ENCODE measurements around the gene FHIT. TPM values are rescaled to one million over a fixed set of nuclear protein-coding genes. Genes with fewer than 3 reads are reported as not detected.

The FHIT gene
- total RNA-seq, 1 experiment from 2014 or later, result 3.6 TPM

GRCh38 chr3:60186359-60186758, 1064.9 kb downstream of the FHIT start:
- no peak for TF ChIP-seq CTCF (conservative IDR thresholded peaks at IDR 0.05; ENCODE audit: low read depth, low read length)
- TF ChIP-seq EZH2phosphoT487 (IDR thresholded peaks at IDR 0.05; ENCODE audit: borderline replicate concordance, low read length), result no peak
- TF ChIP-seq EZH2 (IDR thresholded peaks at IDR 0.05; ENCODE audit: low read length, unreplicated experiment), result no peak
- no peaks in the 10 kb centered on the region for H3K9me3 ChIP-seq (ENCODE audit: low read length)
- H3K36me3 ChIP-seq (ENCODE audit: low read depth, low read length), result no peaks in the 10 kb centered on the region
- H3K79me2 ChIP-seq (ENCODE audit: low read length), result no peaks in the 10 kb centered on the region
- no peak overlapping the region for H3K4me3 ChIP-seq (ENCODE audit: low read length)
- peaks cover 11% of the 10 kb centered on the region for H3K27me3 ChIP-seq (ENCODE audit: low read length)
- H3F3A ChIP-seq (ENCODE audit: low read length, unreplicated experiment), result no peaks in the 10 kb centered on the region
- ChIA-PET POLR2A (ENCODE audit: unreplicated experiment) (no interaction called here), CTCF (interaction anchor here (0.7 kb wide), 1 partner anchor 370 kb away, joined by 4 read pairs; no protein-coding TSS in a partner anchor)
- no peak overlapping the region for H3K27ac ChIP-seq (ENCODE audit: low read length)
- no peak overlapping the region for H3K9ac ChIP-seq (ENCODE audit: low read length)
- intact Hi-C loops (cut with micrococcal nuclease), result no loop called here
- H4K20me1 ChIP-seq (ENCODE audit: low read length), result no peaks in the 10 kb centered on the region
- H3K4me1 ChIP-seq (ENCODE audit: insufficient read depth, low read length), result no peaks in the 10 kb centered on the region
- no peaks in the 10 kb centered on the region for H3K9me2 ChIP-seq (replicated peaks; ENCODE audit: low read length)
- no peak for ATAC-seq
- DNase-seq, result no peak
- H3K4me2 ChIP-seq (ENCODE audit: low read length), result no peak overlapping the region
- H2AFZ ChIP-seq (ENCODE audit: low read length), result no peak overlapping the region
- BruUV-seq (replicated peaks), result no TSS peak

- no TSS peak for BruUV-seq (replicated peaks)
Measured at GRCh38 chr3:60185161-60185560, 1066.1 kb downstream of the FHIT start.

More at GRCh38 chr3:60185161-60185560, 1066.1 kb downstream of the FHIT start:
- Histone ChIP-seq H3K9me3 (ENCODE audit: low read length) (no peaks in the 10 kb centered on the region), H2AFZ (ENCODE audit: low read length) (no peak overlapping the region), H4K20me1 (ENCODE audit: low read length) (no peaks in the 10 kb centered on the region), H3K27me3 (ENCODE audit: low read length) (peaks cover 11% of the 10 kb centered on the region), H3K4me3 (ENCODE audit: low read length) (no peak overlapping the region), H3K4me2 (ENCODE audit: low read length) (no peak overlapping the region), H3K27ac (ENCODE audit: low read length) (no peak overlapping the region), H3K36me3 (ENCODE audit: low read depth, low read length) (no peaks in the 10 kb centered on the region), H3K79me2 (ENCODE audit: low read length) (no peaks in the 10 kb centered on the region), H3K9me2 (replicated peaks; ENCODE audit: low read length) (no peaks in the 10 kb centered on the region), H3K9ac (ENCODE audit: low read length) (no peak overlapping the region), H3K4me1 (ENCODE audit: insufficient read depth, low read length) (no peaks in the 10 kb centered on the region), H3F3A (ENCODE audit: low read length, unreplicated experiment) (no peaks in the 10 kb centered on the region)
- DNase-seq (no peak), ATAC-seq (no peak)
- CTCF ChIA-PET, result no interaction called here
- intact Hi-C loops (cut with micrococcal nuclease), result no loop called here
- no peak for TF ChIP-seq EZH2phosphoT487 (IDR thresholded peaks at IDR 0.05; ENCODE audit: borderline replicate concordance, low read length)
- no peak for TF ChIP-seq CTCF (conservative IDR thresholded peaks at IDR 0.05; ENCODE audit: low read depth, low read length)
- no peak for TF ChIP-seq EZH2 (IDR thresholded peaks at IDR 0.05; ENCODE audit: low read length, unreplicated experiment)
- POLR2A ChIA-PET (ENCODE audit: unreplicated experiment), result no interaction called here

Data from PC-3 (cell line).